Stomach (tissue), 9 donors: ENCODE data around the gene MAPK9. TPM values are rescaled to one million over a fixed set of nuclear protein-coding genes. Genes with fewer than 3 reads are reported as not detected.

ENCODE experiments used
- DNase-seq, 2 donors: peaks; one replicate each; pipeline versions ENCODE4 v3.0.0 to v3.0.0-alpha.2; 2013 to 2019
- H3K27ac ChIP-seq, 5 donors: fragments of 200-600 bp in 4 of 5; sonication (generic) in 4 of 5; one replicate each; pipeline ENCODE4 v1.5.1; 2013 to 2019; ENCODE audit warnings: mild to moderate bottlenecking in 1 of 5, moderate library complexity in 1 of 5
- H3K27me3 ChIP-seq, 3 donors: fragments of 200-600 bp; sonication (generic); one replicate each; pipeline ENCODE4 v1.5.1; 2017 to 2019; ENCODE audit warnings: mixed run types in 1 of 3
- H3K36me3 ChIP-seq, 4 donors: fragments of 200-600 bp; sonication (generic); 1 replicate in 3 of 4; 2 replicates in 1 of 4; pipeline ENCODE4 v1.5.1; 2016 to 2019
- H3K4me1 ChIP-seq, 4 donors: fragments of 200-600 bp; sonication (generic); one replicate each; pipeline ENCODE4 v1.5.1; 2016 to 2019
- H3K4me3 ChIP-seq, 4 donors: fragments of 200-600 bp; sonication (generic) in 3 of 4; one replicate each; pipeline ENCODE4 v1.5.1; 2016 to 2019; ENCODE audit warnings: mild to moderate bottlenecking in 1 of 4
- H3K9me3 ChIP-seq, 4 donors: fragments of 200-600 bp; sonication (generic); one replicate each; pipeline ENCODE4 v1.5.1; 2016 to 2019
- EP300 ChIP-seq: sonication (generic); formaldehyde crosslinking; IDR thresholded peaks from one replicate; pipeline ENCODE4 v1.6.1; 2017; ENCODE audit warnings: antibody characterized with exemption
- POLR2A ChIP-seq, 4 donors: fragments of 450-650 bp; IDR thresholded peaks; one replicate each; pipeline ENCODE4 v1.6.1; 2016; ENCODE audit warnings: antibody characterized with exemption in 4 of 4, control low read depth in 2 of 4, mild to moderate bottlenecking in 1 of 4, moderate library complexity in 1 of 4
- POLR2AphosphoS5 ChIP-seq, 3 donors: sonication (generic); formaldehyde crosslinking; IDR thresholded peaks; one replicate each; pipeline ENCODE4 v1.6.1; 2016; ENCODE audit warnings: antibody characterized with exemption in 3 of 3
- WGBS, 5 donors: extraction: QIAGEN DNeasy Blood & Tissue Kit in 3 of 5; methylation state at CpG; one replicate each; pipeline versions ENCODE4 v1.1.5 to v1.1.7; 2013 to 2018; 5-methylcytosine and 5-hydroxymethylcytosine counted together
- intact Hi-C: fragments of 100-400 bp; cut with DNase I; formaldehyde crosslinking; loops from one replicate; pipeline ENCODE4 v1.15.1; 2023; ENCODE audit warnings: low total_unique reads
- polyA plus RNA-seq, 3 donors: library from polyadenylated mRNA; stranded (reverse); fragments of 200-250 nt; gene quantifications; one replicate each; pipeline ENCODE4 v1.2.3, GENCODE V29; 2013
- total RNA-seq, 5 donors: library from RNA; depleted of rRNA; stranded (reverse); fragments of >200 nt; gene quantifications; one replicate each; pipeline versions ENCODE4 v1.1.0 to v1.2.3, GENCODE V29; 2014 to 2016
- TF ChIP-seq, protein P1 (sequence below), 7 experiments: fragments of 450-650 bp in 4 of 7; fragments of 200-600 bp in 3 of 7; sonication (generic) in 3 of 7; IDR thresholded peaks; one replicate each; pipeline ENCODE4 v1.5.1; 2016 to 2019; ENCODE audit warnings: antibody characterized with exemption in 7 of 7, control low read depth in 2 of 7, mild to moderate bottlenecking in 1 of 7
- donor health status: healthy with polysubstance abuse.
- donor health status: Bipolar disorder and iron deficiency.
- donor health status: healthy.

Gene MAPK9
- total and polyA plus RNA-seq, 8 donors = 9.2 to 43.5 (median 22.3) TPM

DNA sequence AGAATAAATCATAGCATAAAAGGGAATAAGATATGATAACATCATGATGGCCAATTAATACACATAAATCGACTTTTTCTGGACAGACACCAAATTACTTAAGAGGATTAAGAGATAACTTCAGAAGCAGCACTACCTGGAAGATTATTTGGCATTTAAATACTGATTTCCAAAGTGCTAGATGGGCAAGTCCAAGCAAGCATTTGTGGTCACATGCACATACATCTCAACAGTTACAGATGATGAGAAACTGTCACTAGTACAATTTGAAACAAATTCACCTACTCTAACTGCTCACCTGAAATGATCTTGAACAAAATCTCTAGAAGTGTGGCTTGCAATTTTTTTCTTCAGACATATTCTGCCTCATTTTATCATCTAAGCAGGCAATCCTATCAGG, 56.0 kb downstream of the MAPK9 start:
- intact Hi-C loops = no loop called here
- H3K27me3 ChIP-seq = no peaks in the 10 kb centered on the region
- WGBS, 5 donors = 82 to 98% (median 94%) methylated on average over 1 of the region's 1 CpG
- no peak for DNase-seq
- no peak overlapping the region for H3K27ac ChIP-seq
- H3K9me3 ChIP-seq = peaks cover 13 to 87% (median 53%) of the 10 kb centered on the region in 4 donors
- H3K36me3 ChIP-seq = peaks cover 52 to 100% (median 94%) of the 10 kb centered on the region in 4 donors
- no peak overlapping the region for H3K4me3 ChIP-seq
- no peaks in the 10 kb centered on the region for H3K4me1 ChIP-seq
- no peak for TF ChIP-seq EP300
- TF ChIP-seq POLR2A (IDR thresholded peaks at IDR 0.05) = no peak
- TF ChIP-seq, protein P1, sequence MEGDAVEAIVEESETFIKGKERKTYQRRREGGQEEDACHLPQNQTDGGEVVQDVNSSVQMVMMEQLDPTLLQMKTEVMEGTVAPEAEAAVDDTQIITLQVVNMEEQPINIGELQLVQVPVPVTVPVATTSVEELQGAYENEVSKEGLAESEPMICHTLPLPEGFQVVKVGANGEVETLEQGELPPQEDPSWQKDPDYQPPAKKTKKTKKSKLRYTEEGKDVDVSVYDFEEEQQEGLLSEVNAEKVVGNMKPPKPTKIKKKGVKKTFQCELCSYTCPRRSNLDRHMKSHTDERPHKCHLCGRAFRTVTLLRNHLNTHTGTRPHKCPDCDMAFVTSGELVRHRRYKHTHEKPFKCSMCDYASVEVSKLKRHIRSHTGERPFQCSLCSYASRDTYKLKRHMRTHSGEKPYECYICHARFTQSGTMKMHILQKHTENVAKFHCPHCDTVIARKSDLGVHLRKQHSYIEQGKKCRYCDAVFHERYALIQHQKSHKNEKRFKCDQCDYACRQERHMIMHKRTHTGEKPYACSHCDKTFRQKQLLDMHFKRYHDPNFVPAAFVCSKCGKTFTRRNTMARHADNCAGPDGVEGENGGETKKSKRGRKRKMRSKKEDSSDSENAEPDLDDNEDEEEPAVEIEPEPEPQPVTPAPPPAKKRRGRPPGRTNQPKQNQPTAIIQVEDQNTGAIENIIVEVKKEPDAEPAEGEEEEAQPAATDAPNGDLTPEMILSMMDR (IDR thresholded peaks at IDR 0.05) = no peak
- no peak for TF ChIP-seq POLR2AphosphoS5 (IDR thresholded peaks at IDR 0.05)

- DNase-seq = no peak
- H3K36me3 ChIP-seq = peaks cover 46 to 100% (median 88%) of the 10 kb centered on the region in 4 donors
- no peak overlapping the region for H3K4me3 ChIP-seq
- H3K27ac ChIP-seq = no peak overlapping the region
- H3K27me3 ChIP-seq = no peaks in the 10 kb centered on the region
- H3K4me1 ChIP-seq = no peaks in the 10 kb centered on the region
- intact Hi-C loops = no loop called here
- WGBS, 5 donors = 76 to 89% (median 82%) methylated on average over 5 of the region's 5 CpGs
- peaks cover 13 to 87% (median 53%) of the 10 kb centered on the region in 4 donors for H3K9me3 ChIP-seq
- TF ChIP-seq POLR2A (IDR thresholded peaks at IDR 0.05) (no peak), POLR2AphosphoS5 (IDR thresholded peaks at IDR 0.05) (no peak), EP300 (no peak)
- TF ChIP-seq, protein P1 (IDR thresholded peaks at IDR 0.05) = no peak
Observed at GRCh38 chr5:180235077-180235476, 56.8 kb downstream of the MAPK9 start.

- intact Hi-C loops = no loop called here
- H3K4me1 ChIP-seq = no peaks in the 10 kb centered on the region
- WGBS, 5 donors = 94 to 98% (median 95%) methylated on average over 15 of the region's 15 CpGs
- H3K36me3 ChIP-seq = peaks cover 39 to 100% (median 82%) of the 10 kb centered on the region in 4 donors
- H3K4me3 ChIP-seq = no peak overlapping the region
- peaks cover 13 to 90% (median 60%) of the 10 kb centered on the region in 4 donors for H3K9me3 ChIP-seq
- TF ChIP-seq POLR2AphosphoS5 (IDR thresholded peaks at IDR 0.05) (no peak), EP300 (no peak), POLR2A (IDR thresholded peaks at IDR 0.05) (no peak)
- TF ChIP-seq, protein P1 (IDR thresholded peaks at IDR 0.05) = no peak
- no peaks in the 10 kb centered on the region for H3K27me3 ChIP-seq
- no peak overlapping the region for H3K27ac ChIP-seq
- DNase-seq = no peak
Observed at GRCh38 chr5:180234271-180234670, 57.6 kb downstream of the MAPK9 start.

GRCh38 chr5:180233729-180234128, 58.2 kb downstream of the MAPK9 start:
- intact Hi-C loops = no loop called here
- peaks cover 34 to 99% (median 80%) of the 10 kb centered on the region in 4 donors for H3K36me3 ChIP-seq
- H3K27ac ChIP-seq = no peak overlapping the region
- no peak for TF ChIP-seq EP300
- no peak for TF ChIP-seq POLR2AphosphoS5 (IDR thresholded peaks at IDR 0.05)
- TF ChIP-seq POLR2A (IDR thresholded peaks at IDR 0.05) = no peak
- TF ChIP-seq, protein P1 (IDR thresholded peaks at IDR 0.05) = no peak
- H3K4me1 ChIP-seq = no peaks in the 10 kb centered on the region
- 70 to 89% (median 80%) methylated on average over 11 of the region's 11 CpGs for WGBS, 5 donors
- H3K4me3 ChIP-seq = no peak overlapping the region
- DNase-seq = peak in 1 of 2 donors; percentile 20
- no peaks in the 10 kb centered on the region for H3K27me3 ChIP-seq
- H3K9me3 ChIP-seq = peaks cover 16 to 90% (median 62%) of the 10 kb centered on the region in 4 donors
